K562 (cell line): ENCODE measurements around the gene UNC45A. TPM values are rescaled to one million over a fixed set of nuclear protein-coding genes. Genes with fewer than 3 reads are reported as not detected.
A peak's percentile ranks its signal among the peaks of the same experiment; 100 is the strongest.

Experiments used
- ATAC-seq: fragments of 200-7000 bp; cut with Tn5 transposase; 3 replicates; pipeline ENCODE4 v1.9.1; 2020; ENCODE audit warnings: moderate library complexity
- BruUV-seq: library from RNA; stranded (reverse); fragments of 400-500 nt; replicated peaks from 2 replicates; lab custom pipeline; 2021; lab: Mats Ljungman, UMichigan
- CTCF ChIA-PET: fragments of 300-600 bp; formaldehyde crosslinking; extraction: SDS; loops from one replicate; lab custom pipeline; 2021; ENCODE audit warnings: low intra/inter-chr PET ratio; lab: Yijun Ruan, JAX
- POLR2A ChIA-PET: fragments of 300-600, 350-650 bp; sonication (Branson Sonifier 250); formaldehyde crosslinking; extraction: SDS; loops from one replicate; lab custom pipeline; 2021; ENCODE audit warnings: antibody characterized with exemption, inconsistent platforms; lab: Yijun Ruan, JAX
- DNase-seq, 4 experiments: peaks; one replicate each; pipeline versions ENCODE4 v3.0.0 to v3.0.0-alpha.2; 2011 to 2018; ENCODE audit warnings: low spot score in 3 of 4, mixed read lengths in 3 of 4; ENCODE audit errors: extremely low read depth in 1 of 4
- FAIRE-seq: peaks from 2 replicates; lab custom pipeline; 2011; peaks lifted over from hg19 to GRCh38; lab: Jason Lieb, UNC
- H2AFZ ChIP-seq: 2 replicates; pipeline ENCODE4 v1.6.0; 2011; ENCODE audit warnings: low read depth, low read length, control low read depth, inconsistent platforms
- H3K27ac ChIP-seq: fragments of 200-600 bp; 3 replicates; pipeline ENCODE4 v1.8.0; 2011; ENCODE audit warnings: low read depth, mild to moderate bottlenecking, control low read depth, inconsistent platforms, low read length, moderate library complexity, mixed read lengths; ENCODE audit errors: extremely low read depth
- H3K27me3 ChIP-seq, 2 experiments: fragments of 300-600 bp in 1 of 2; 2 replicates in 1 of 2; 3 replicates in 1 of 2; pipeline versions ENCODE4 v1.6.0 to v1.8.0; 2011; ENCODE audit warnings: inconsistent platforms in 2 of 2, low read length in 2 of 2, mild to moderate bottlenecking in 1 of 2, mixed read lengths in 1 of 2, moderate library complexity in 1 of 2; ENCODE audit not compliant: control insufficient read depth in 2 of 2, insufficient read depth in 2 of 2
- H3K36me3 ChIP-seq: fragments of 300-600 bp; 3 replicates; pipeline ENCODE4 v1.8.0; 2011; ENCODE audit warnings: mild to moderate bottlenecking, low read length, inconsistent platforms; ENCODE audit not compliant: control insufficient read depth, insufficient read depth
- H3K4me1 ChIP-seq, 2 experiments: fragments of 200-600 bp in 1 of 2; replicated peaks in 1 of 2; 2 replicates in 1 of 2; 3 replicates in 1 of 2; pipeline versions ENCODE4 v1.5.1 to v1.8.0; 2011; ENCODE audit warnings: inconsistent platforms in 2 of 2, low read length in 2 of 2, mild to moderate bottlenecking in 1 of 2, mixed read lengths in 1 of 2, moderate library complexity in 1 of 2; ENCODE audit not compliant: control insufficient read depth in 2 of 2, insufficient read depth in 2 of 2
- H3K4me2 ChIP-seq: 2 replicates; pipeline ENCODE4 v1.6.1; 2011; ENCODE audit warnings: low read length, control low read depth, inconsistent platforms, mixed read lengths; ENCODE audit not compliant: insufficient read depth
- H3K4me3 ChIP-seq: fragments of 200-600 bp; sonication (generic), shearing (Covaris generic); 2 replicates; pipeline ENCODE4 v1.5.1; 2016; ENCODE audit warnings: control low read depth, inconsistent platforms
- H3K79me2 ChIP-seq: fragments of 200-600 bp; 3 replicates; pipeline ENCODE4 v1.8.0; 2011; ENCODE audit warnings: low read length, inconsistent platforms; ENCODE audit not compliant: control insufficient read depth, insufficient read depth
- H3K9ac ChIP-seq, 2 experiments: 2 replicates each; pipeline versions ENCODE4 v1.6.0 to v1.6.1; 2011; ENCODE audit warnings: low read depth in 2 of 2, low read length in 2 of 2, control low read depth in 1 of 2, inconsistent platforms in 1 of 2, mild to moderate bottlenecking in 1 of 2, mixed read lengths in 1 of 2; ENCODE audit not compliant: insufficient read depth in 1 of 2
- H3K9me1 ChIP-seq: one replicate; pipeline ENCODE4 v1.6.0; 2011; ENCODE audit warnings: inconsistent platforms, mild to moderate bottlenecking, low read length, moderate library complexity; ENCODE audit not compliant: control insufficient read depth, insufficient read depth
- H3K9me3 ChIP-seq: replicated peaks from 2 replicates; pipeline ENCODE4 v1.5.1; 2011; ENCODE audit warnings: low read depth, low read length, inconsistent platforms; ENCODE audit not compliant: control insufficient read depth, insufficient read depth
- H4K20me1 ChIP-seq: replicated peaks from 2 replicates; pipeline ENCODE4 v1.6.1; 2011; ENCODE audit warnings: low read length, inconsistent platforms, mixed read lengths; ENCODE audit not compliant: control insufficient read depth, insufficient read depth
- BRF1 ChIP-seq: IDR thresholded peaks from 3 replicates; pipeline ENCODE4 v1.6.1; 2011; ENCODE audit warnings: borderline replicate concordance, mild to moderate bottlenecking; ENCODE audit not compliant: insufficient read length; ENCODE audit errors: extremely low read depth
- CTBP1 ChIP-seq: fragments of 450-650 bp; IDR thresholded peaks from 2 replicates; pipeline ENCODE4 v1.6.1; 2016; ENCODE audit warnings: borderline replicate concordance
- E2F4 ChIP-seq: sonication (generic); formaldehyde crosslinking; IDR thresholded peaks from 2 replicates; pipeline ENCODE4 v1.8.0; 2022; ENCODE audit warnings: mild to moderate bottlenecking, low read depth, missing genetic modification reagents
- GATAD2A ChIP-seq: fragments of 450-650 bp; IDR thresholded peaks from 2 replicates; pipeline ENCODE4 v1.6.1; 2017
- HSF4 ChIP-seq: fragments of 250-450 bp; sonication (Bioruptor Pico); IDR thresholded peaks from 2 replicates; pipeline ENCODE4 v2.1.2; 2022; ENCODE audit warnings: mild to moderate bottlenecking, moderate library complexity, borderline replicate concordance
- MYNN ChIP-seq, 2 experiments: sonication (generic); formaldehyde crosslinking in 1 of 2; IDR thresholded peaks; 2 replicates each; pipeline versions ENCODE4 v1.5.0 to v1.6.1; 2016 to 2020; ENCODE audit warnings: antibody characterized with exemption in 1 of 2, missing genetic modification reagents in 1 of 2
- RERE ChIP-seq: sonication (generic); formaldehyde crosslinking; IDR thresholded peaks from 2 replicates; pipeline ENCODE4 v1.8.0; 2023; ENCODE audit warnings: missing genetic modification reagents, mild to moderate bottlenecking, borderline replicate concordance
- ZBTB11 ChIP-seq, 3 experiments: fragments of 200-800 bp in 1 of 3; fragments of 250-450 bp in 1 of 3; fragments of 450-650 bp in 1 of 3; sonication (Bioruptor Pico) in 1 of 3; sonication (Bioruptor generic) in 1 of 3; formaldehyde crosslinking in 1 of 3; IDR thresholded peaks; 2 replicates each; pipeline versions ENCODE4 v1.6.1 to v1.8.0; 2016 to 2022; ENCODE audit warnings: mild to moderate bottlenecking in 2 of 3, missing genetic modification characterization in 2 of 3, missing compliant biosample characterization in 1 of 3, moderate library complexity in 1 of 3
- ZNF3 ChIP-seq: fragments of 250-450 bp; sonication (Bioruptor Pico); IDR thresholded peaks from 2 replicates; pipeline ENCODE4 v1.5.0; 2021; ENCODE audit warnings: mild to moderate bottlenecking, moderate library complexity
- WGBS: fragments of 100-300 bp; shearing (Covaris generic); methylation state at CpG from one replicate; pipeline ENCODE4 v1.1.6; 2016; ENCODE audit warnings: low coverage, mixed read lengths; ENCODE audit not compliant: insufficient coverage; ENCODE audit errors: missing lambda C conversion rate; 5-methylcytosine and 5-hydroxymethylcytosine counted together
- in situ Hi-C: fragments of 300-500 bp; cut with MboI; formaldehyde crosslinking; loops from 4 replicates; pipeline ENCODE4 v1.15.0; 2018; ENCODE audit warnings: inconsistent platforms, mixed read lengths
- intact Hi-C: fragments of 100-400 bp; cut with micrococcal nuclease; formaldehyde crosslinking; loops from 2 replicates; pipeline ENCODE4 v1.14.2; 2022
- polyA plus RNA-seq, 8 experiments: library from polyadenylated mRNA; depleted of rRNA in 4 of 8; stranded (reverse) in 5 of 8; unstranded in 3 of 8; fragments of >200 nt; fragmentation: Nextera tagmentation in 2 of 8; fragmentation: Illumina TruSeq in 1 of 8; extraction: Ambion mirVana in 2 of 8; extraction: Trizol in 1 of 8; gene quantifications; 2 replicates each; pipeline versions ENCODE4 v1.2.1 to v1.2.3, GENCODE V29; 2011 to 2014; ENCODE audit warnings: inconsistent platforms in 1 of 8, missing spikeins in 1 of 8
- total RNA-seq, 7 experiments: library from RNA; depleted of rRNA in 6 of 7; stranded (reverse); fragments of >200 nt in 6 of 7; fragmentation: Illumina TruSeq in 2 of 7; extraction: Trizol in 2 of 7; gene quantifications; 2 replicates each; pipeline versions ENCODE4 v1.2.1 to v1.2.3, GENCODE V29; 2011 to 2021; ENCODE audit warnings: low replicate concordance in 1 of 7

The UNC45A gene
- total and polyA plus RNA-seq, 9 of the 15 experiments (the other 6 are each of a cell fraction or from before 2014, with no cell fraction given), result 22.4 to 79.3 (median 43.7) TPM

DNA sequence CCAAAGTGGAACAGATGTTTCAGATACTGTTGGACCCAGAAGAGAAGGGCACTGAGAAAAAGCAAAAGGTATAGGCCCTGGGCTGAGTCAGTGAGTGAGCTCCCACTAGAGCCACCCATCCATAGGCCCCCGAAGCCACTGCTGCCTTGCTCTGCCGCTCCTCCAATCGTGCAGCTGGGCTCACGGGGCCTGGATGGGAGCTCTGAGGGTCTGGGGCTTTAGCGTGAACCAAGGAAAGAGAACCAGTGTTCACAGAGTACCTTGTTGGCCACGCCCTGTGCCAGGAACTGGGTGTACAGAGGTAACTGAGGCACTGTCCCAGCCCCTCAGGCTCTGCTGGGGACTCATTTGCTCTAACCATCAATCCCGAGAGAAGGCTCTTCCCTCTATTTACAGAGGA, 4.7 kb downstream of the UNC45A start:
- Histone ChIP-seq H3K4me1 (peaks cover 11 to 17% of the 10 kb centered on the region in 2 experiments), H3K79me2 (peaks cover 22% of the 10 kb centered on the region), H4K20me1 (no peaks in the 10 kb centered on the region), H3K9me3 (no peaks in the 10 kb centered on the region), H2AFZ (no peak overlapping the region), H3K4me3 (no peak overlapping the region), H3K36me3 (peaks cover 76% of the 10 kb centered on the region), H3K9me1 (no peaks in the 10 kb centered on the region), H3K27me3 (no peaks in the 10 kb centered on the region), H3K9ac (peak overlapping the region in 1 of 2 experiments; percentile 65; a peak in 2 of 4 replicates), H3K4me2 (no peak overlapping the region), H3K27ac (no peak overlapping the region)
- ChIA-PET CTCF (no interaction called here), POLR2A (interaction anchor here (0.7 to 1.5 kb wide), 3 partner anchors 9 to 15 kb away, joined by 3 to 8 read pairs (median 3); partner anchors contain the start of gene RCCD1)
- BruUV-seq, result no TSS peak
- no peak for DNase-seq
- ATAC-seq, result no peak
- no peak for FAIRE-seq
- in situ Hi-C loops, result no loop called here
- intact Hi-C loops, result loop anchor here (10.0 kb wide), 2 partner anchors 285 to 645 kb away; no protein-coding TSS in a partner anchor
- 98% methylated on average over 7 of the region's 7 CpGs for WGBS
- no peak for TF ChIP-seq E2F4
- TF ChIP-seq RERE, result no peak
- TF ChIP-seq ZBTB11 (CRISPR knock-in tag; IDR thresholded peaks at IDR 0.05), result no peak
- no peak for TF ChIP-seq HSF4
- no peak for TF ChIP-seq CTBP1
- TF ChIP-seq BRF1, result no peak
- TF ChIP-seq MYNN (IDR thresholded peaks at IDR 0.05), result no peak
- TF ChIP-seq MYNN (CRISPR knock-in tag; IDR thresholded peaks at IDR 0.05), result no peak
- TF ChIP-seq ZNF3, result no peak
- TF ChIP-seq GATAD2A, result no peak
